Activated CD8-positive, alpha-beta memory T cell treated with anti-CD3 and anti-CD28 coated beads for 48 hours (primary cell): ENCODE data around the gene CALN1.
"Not testable (repeated sequence)": the region's sequence is repeated elsewhere in the genome, so short reads cannot be mapped to it uniquely, and the experiment has no call there.

Experiments used
- DNase-seq, 3 experiments: peaks; one replicate each; pipeline ENCODE4 v3.0.0-alpha.2; 2020; ENCODE audit warnings: low read depth in 2 of 3, low spot score in 2 of 3

Gene CALN1

DNA sequence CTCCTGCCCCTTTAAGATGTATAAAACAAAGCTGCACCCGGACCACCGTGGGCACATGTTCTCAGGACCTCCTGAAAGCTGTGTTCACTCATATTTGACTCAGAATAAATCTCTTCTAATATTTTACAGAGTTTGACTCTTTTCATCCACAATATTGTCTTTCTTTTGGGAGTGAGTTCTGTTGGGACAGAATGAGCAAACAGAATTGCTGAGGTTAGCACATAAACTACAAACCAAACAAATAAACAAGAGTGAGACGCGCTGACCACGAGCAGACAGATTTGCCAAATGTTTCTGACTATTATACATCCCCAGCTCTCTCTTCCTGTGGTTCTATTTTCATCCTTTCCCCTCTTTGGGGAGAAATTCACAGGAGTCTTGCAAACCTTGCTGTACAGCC lies 526.7 kb downstream of the CALN1 start:
- no peak for DNase-seq

DNA sequence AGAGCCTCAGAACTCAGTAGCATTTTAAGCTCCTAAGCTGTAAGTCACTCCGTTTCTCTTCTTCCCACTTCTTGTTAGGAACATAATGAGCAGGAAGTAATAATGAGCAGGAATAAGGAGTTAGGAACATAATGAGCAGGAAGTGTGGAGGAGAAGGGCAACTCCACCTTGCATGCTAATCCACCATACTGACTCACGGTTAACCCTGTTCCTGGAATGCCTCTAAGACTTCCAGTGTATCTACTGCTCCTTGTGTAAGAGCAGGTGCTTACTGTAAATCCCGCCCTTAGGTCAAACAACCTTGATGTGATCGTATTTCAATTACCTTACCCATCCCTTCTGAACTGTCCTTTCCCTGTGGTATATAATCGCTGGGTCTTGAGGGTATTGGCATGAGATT lies 528.7 kb downstream of the CALN1 start:
- DNase-seq, result no peak

DNA sequence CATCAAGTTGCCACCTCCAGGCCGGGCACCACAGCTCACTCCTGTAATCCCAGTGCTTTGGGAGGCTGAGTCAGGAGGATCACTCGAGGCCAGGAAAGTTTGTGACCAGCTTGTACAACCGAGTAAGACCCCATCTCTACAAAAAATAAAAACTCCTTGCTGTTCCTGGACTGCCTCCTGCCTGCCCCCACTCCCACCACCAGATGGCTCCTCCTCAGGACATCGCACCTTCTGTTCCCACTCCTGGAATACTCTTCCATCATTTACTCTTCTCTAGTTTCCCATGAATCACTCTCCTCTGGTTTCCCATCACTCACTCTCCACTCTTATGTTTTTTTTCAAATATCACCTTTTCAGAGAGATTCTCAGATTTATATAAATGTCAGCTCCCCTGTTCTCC lies 540.7 kb downstream of the CALN1 start:
- DNase-seq, result no peak

DNA sequence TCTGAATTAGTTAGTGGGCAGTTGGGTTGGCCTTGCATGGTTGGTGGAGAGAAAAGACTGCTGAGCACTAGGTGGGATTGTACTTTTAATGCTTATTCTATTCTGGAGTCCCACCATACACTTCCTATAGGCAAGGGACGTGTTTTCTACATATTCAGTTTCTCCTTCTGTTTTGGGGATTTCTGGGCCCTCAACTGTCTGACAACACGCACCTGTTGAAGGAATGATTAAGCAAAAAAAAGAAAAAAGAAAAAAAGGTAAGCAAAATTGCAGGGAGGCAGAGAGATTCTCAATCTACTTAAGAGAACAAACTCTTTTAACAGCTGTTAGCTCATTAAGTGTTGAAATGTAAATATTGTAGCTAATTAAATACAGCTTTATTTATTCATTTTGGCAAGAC lies 541.3 kb downstream of the CALN1 start:
- DNase-seq, result no peak

- DNase-seq, result no peak
These were observed 543.3 kb downstream of the CALN1 start for GRCh38 chr7:71868797-71869196.

DNA sequence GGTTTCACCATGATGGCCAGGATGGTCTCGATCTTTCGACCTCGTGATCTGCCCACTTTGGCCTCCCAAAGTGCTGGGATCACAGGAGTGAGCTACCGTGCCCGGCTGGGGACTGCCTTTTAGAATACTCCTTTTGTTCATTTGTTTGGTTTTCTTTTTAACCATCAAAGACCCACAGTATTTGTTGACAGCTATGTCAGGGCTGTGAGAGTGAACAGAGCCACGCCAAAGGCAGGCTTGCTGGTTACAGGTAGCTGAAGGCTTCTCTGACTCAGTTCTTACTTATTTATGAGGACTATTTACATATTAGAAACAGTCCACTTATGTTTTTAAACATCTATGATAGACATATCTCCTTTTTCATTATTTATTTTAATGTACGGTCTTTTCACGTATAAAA lies 544.5 kb downstream of the CALN1 start:
- DNase-seq, result no peak

DNA sequence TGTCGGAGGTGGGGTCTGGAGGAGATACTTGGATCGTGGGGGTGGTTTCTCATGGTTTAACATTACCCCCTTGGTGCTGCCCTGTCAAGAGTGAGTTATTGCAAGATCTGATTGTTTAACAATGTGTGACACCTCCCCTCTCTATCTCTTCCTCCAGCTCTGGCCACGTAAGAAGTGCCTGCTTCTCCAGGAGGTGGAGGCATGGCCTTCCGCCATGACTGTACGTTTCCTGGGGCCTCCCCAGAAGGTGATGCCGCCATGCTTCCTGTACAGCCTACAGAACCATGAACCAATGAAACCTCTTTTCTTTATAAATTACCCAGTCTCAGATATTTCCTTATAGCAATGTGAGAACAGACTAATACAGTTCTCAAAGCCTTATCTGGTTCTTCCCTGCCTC lies 547.0 kb downstream of the CALN1 start:
- DNase-seq, result no peak

DNA sequence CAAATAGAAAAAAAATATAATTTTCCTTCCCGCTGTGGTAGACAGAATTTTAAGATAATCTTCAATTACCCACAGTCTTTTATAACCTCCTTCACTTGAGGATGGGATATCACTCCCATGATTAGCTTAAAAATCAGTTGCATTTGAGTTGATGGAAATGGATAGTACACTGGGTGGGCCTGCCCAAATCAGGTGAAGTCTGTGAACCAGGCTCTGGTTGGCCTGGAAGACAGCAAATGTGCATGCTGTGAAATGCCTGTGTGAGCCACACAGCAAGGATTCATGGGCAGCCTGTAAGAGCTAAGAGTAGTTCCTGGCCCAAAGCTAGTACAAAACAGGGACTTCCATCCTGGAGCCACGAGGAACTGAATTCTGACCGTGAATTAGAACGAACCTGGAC lies 548.0 kb downstream of the CALN1 start:
- no peak for DNase-seq

GRCh38 chr7:71860572-71860971 lies 551.6 kb downstream of the CALN1 start:
- DNase-seq, result no peak

GRCh38 chr7:71857338-71857737 lies 554.8 kb downstream of the CALN1 start:
- no peak for DNase-seq

- no peak for DNase-seq
These were observed 557.4 kb downstream of the CALN1 start for GRCh38 chr7:71854546-71855397.

DNA sequence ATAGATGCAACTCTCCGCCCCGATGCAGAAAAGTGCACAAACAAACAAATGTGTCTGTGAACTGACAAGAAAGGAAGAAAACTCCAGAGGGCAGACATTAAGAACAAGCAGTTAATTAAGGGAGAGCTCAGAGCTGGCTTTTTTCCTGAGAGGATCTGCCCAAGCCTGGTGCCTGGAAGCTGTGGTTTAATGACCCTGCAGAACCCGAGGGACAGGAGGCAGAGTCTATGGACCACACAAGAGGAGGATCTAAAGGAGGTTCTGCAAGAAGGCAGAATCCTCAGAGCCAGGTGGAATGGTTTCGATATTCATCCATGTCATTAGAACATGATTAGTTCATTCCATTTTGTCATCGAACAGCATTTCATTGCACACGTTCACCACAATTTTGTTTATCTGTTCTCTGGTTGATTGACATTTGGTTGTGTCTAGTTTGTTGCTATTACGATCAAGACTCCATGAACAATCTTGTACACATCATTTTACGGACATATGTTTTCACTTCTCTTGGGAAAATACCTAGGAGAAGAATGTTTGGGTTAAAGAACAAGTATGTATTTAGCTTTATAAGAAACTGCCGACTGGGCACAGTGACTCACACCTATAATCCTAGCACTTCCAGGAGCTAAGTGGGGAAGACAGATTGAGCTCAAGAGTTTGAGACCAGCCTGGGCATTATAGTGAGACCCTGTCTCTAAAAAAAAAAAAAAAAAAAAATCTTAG lies 560.2 kb downstream of the CALN1 start:
- no peak for DNase-seq

DNA sequence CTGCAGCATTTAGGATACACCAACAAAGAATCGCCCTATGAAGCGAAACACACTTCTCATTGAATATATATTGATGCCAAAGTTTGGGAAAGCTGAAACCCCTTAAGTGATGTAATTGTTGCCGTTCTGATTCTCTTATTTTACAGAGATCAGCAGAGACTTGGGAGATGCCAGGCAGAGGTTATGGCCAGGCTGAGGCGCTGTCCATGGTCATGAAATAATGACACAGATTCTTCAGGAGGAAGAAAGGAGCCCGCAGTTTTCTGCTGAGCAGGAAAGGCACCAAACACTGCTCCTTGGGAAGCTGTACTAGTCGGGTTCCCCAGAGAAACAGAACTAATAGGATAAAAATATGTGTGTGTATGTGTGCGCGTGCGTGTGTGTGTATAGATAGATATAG lies 566.0 kb downstream of the CALN1 start:
- no peak for DNase-seq

DNA sequence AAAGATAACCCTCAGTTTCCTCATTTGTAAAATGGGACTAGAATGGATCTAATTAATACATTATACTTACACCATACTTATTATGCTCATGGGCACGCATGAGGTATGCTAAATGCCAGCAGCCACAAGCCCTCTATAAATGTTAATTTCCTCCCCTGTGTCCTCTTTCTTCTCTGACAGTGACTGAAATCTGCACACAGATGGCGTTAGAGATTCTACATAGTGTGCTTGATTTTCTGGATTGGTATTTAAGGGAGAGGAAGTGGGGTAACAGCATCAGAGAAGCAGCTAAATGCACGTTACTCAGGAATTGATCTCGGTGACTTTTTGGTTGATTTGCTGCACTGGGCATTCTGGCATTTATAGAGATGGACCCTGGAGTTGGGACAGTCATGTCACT lies 568.5 kb downstream of the CALN1 start:
- DNase-seq, result no peak

GRCh38 chr7:71842786-71843185 lies 569.4 kb downstream of the CALN1 start:
- DNase-seq, result no peak

GRCh38 chr7:71842381-71842780 lies 569.8 kb downstream of the CALN1 start:
- DNase-seq, result no peak

- DNase-seq, result no peak
These were observed 577.1 kb downstream of the CALN1 start for GRCh38 chr7:71835056-71835455.

DNA sequence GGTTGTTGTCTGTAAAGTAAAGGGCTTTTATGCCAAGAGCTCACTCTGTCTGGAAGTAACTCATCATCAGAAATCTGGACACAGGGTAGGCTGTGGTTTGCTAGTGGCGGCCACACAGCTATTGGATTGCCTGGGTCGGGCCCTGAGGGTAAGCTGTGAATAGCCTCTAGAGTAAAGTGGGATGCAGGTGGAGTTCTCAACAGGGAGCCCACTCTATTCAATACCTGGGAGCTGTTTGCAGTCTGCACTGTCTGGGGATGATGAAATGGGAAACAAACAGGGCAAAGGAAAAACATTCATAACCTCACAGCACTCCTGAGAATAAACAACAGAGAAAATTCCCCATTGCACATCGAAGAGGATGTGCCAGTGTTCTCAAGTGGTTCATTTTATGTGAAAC lies 582.6 kb downstream of the CALN1 start:
- DNase-seq, result no peak

DNA sequence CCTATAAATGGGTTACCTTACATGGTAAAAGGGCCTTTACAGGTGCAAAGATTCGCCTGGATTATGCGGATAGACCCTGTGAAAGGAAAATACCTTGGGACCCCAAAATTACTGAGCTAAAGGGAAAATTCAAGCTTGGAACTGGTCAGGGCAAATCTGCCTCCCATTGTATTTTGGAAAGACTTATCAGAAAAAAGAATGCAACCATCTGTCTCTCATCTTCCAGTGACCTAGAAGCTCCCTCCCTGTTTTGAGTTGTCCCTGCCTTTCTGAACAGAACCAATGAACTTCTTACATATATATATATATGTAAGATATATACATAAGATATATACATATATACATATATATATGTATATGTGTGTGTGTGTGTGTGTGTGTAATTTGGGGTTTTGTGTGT lies 583.8 kb downstream of the CALN1 start:
- no peak for DNase-seq

- no peak for DNase-seq
These were observed 586.0 kb downstream of the CALN1 start for GRCh38 chr7:71826141-71826540.

DNA sequence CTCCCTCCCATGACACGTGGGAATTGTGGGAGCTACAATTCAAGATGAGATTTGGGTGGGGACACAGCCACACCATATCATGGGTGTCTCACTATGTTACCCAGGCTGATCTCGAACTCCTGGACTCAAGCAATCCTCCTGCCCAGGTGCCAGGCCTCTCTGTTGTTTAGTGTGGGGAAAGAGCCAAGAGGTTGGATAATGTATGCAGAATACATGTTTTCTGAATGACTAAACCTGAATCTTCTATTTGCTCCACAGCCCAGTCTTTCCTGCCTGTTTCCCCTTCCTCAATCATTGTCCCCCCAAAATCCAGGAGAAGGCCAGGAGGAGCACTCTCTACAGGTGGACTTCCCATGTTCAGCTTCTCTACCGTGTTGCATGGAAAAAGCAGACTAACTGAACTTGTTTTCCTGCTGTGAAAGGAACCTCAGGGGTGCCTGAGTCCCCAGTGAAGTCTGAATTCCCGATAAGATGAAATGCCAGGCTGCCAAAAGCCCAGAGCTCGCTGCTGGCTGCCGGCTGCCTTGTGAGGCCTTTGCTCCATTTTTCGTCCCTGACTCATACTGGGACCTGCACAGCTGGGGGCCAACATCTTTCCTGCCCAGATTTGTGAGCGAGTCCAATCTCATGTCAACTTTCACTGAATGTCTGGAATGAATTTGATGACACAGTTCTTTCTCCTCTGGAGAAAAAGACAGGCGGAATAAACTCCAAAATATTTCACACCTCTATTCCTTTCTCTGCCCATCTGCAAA lies 588.0 kb downstream of the CALN1 start:
- DNase-seq, result no peak

GRCh38 chr7:71822406-71822805 lies 589.7 kb downstream of the CALN1 start:
- DNase-seq, result not testable (repeated sequence)
